GM18511 (cell line): ENCODE results near the gene PIK3C2G.
"Not testable (repeated sequence)": the region's sequence is repeated elsewhere in the genome, so short reads cannot be mapped to it uniquely, and the experiment has no call there.

Source experiments
- ATAC-seq: cut with Tn5 transposase; IDR thresholded peaks from one replicate; pipeline ENCODE4 v1.9.1; 2021; ENCODE audit warnings: mild to moderate bottlenecking, moderate library complexity; ENCODE audit not compliant: unreplicated experiment

Gene PIK3C2G

GRCh38 chr12:18467620-18468245 is 206.4 kb downstream of the PIK3C2G start:
- ATAC-seq = no peak

GRCh38 chr12:18468246-18469075 is 207.1 kb downstream of the PIK3C2G start:
- ATAC-seq = no peak

DNA sequence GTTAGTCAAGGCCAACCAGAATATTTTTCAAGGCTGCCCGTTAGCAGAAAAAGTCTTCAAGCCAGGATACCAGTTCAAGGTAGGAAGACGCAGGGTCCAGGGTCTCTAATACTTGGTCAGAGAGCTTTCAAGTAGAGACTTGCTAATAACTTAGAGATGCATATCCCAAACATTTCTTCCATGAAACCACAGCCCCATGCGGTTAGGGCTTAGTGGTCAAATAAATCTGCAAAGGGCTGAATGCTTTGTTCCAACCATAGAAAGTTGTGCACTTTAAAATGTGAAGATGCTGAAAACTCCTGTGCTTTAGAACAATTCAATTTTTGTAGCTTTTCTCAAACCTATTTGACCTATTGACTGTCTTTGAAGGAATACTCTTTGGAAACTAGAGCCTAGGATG is 208.9 kb downstream of the PIK3C2G start:
- ATAC-seq = no peak

- ATAC-seq = no peak
Measured at GRCh38 chr12:18472304-18472703, 211.0 kb downstream of the PIK3C2G start.

DNA sequence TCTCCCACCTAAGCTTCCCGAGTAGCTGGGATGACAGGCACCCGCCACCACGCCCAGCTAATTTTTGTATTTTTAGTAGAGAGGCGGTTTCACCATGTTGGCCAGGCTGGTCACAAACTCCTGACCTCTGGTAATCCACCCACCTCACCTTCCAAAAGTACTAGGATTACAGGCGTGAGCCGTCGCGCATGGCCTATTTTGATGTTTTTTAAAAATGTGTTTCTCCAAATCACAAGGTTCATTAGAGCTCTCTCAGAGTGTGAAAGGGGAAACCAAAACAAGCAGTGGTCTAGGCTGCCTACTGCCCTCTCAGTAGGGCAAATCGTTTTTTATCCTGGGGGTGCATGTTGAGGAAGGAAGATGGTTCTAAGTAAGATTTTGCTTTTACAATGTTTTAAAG is 211.5 kb downstream of the PIK3C2G start:
- no peak for ATAC-seq

- ATAC-seq = no peak
Measured at GRCh38 chr12:18476861-18477260, 215.5 kb downstream of the PIK3C2G start.

DNA sequence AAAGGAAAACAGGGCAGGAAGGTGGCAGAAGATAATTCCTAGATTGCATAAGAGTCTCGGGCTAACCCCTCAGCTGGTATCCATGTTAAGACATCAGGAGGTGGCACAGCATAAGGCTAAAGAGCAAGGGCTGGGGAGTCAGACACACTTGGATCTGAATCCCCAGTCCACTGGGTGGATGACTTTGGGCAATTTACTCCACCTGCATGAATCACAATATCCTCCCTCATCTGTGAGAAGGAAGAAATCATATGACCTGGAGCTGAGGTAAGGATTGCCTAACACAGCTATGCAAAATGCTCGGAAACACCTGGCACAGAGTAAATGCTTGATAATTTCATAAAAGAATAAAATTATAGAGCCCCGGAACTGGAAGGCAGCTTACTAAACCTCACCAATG is 217.9 kb downstream of the PIK3C2G start:
- ATAC-seq = no peak

GRCh38 chr12:18482601-18483120 is 221.3 kb downstream of the PIK3C2G start:
- ATAC-seq = no peak

- no peak for ATAC-seq
Measured at GRCh38 chr12:18483698-18484325, 222.5 kb downstream of the PIK3C2G start.

DNA sequence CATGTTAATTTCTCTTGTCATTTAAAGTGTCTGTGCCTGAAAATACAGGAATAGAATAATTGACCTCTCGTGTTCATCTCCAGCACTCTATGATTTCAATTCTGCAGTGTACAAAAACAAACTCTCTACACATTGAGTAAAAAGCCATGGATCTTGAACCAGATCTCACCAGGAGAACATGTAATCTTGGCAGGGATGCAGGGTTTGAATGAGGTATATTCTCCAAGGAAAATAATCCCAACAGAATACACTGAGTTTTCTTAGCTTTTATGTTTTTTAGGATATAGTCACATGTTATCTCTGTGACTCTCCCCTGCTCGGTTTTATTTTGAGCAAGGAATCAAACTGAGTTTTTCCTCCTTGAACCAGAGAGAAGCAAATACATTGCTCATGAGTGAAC is 224.7 kb downstream of the PIK3C2G start:
- ATAC-seq = no peak

GRCh38 chr12:18487509-18487908 is 226.2 kb downstream of the PIK3C2G start:
- ATAC-seq = no peak

DNA sequence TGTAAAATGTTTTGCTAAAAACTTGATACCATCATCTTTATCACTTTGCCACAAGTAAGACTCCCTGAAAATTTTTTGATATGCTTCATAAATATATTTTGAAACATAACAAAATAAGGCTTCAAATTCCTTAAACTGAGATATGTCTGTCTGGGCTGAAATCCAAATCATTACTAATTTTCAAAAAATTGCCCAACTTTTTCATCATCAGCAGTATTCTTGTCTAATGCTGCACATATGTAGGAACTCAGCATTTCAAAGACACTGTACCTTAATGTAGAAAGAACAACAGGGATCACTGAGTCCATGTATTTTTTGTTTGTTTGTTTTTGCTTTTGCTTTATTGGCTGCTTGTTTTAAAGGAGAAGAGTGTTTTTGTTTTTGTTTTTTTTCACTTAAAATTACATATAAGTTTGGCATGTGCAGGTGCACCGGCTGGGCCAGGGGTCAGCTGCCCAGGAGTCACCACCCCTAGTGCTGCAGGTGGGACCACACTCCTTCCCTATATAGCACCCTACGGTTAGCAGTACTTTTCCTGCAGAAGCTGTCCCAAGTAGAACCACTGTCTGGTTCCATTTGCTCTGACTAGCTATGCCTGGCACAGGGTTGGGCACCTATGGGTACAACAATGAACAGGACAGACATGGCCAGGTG is 231.2 kb downstream of the PIK3C2G start:
- no peak for ATAC-seq

- ATAC-seq = no peak
Measured at GRCh38 chr12:18496156-18496555, 234.8 kb downstream of the PIK3C2G start.

DNA sequence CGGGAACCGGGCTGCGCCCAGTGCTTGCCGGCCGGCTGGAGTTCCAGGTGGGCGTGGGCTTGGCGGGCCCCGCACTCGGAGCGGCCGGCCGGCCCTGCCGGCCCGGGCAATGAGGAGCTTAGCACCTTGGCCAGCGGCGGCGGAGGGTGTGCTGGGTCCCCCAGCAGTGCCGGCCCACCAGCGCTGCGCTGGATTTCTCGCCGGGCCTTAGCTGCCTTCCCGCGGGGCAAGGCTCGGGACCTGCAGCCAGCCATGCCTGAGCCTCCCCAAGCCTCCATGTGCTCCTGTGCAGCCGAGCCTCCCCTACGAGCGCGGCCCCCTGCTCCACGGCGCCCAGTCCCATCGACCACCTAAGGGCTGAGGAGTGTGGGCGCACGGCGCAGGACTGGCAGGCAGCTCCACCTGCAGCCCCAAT is 238.8 kb downstream of the PIK3C2G start:
- not testable (repeated sequence) for ATAC-seq

DNA sequence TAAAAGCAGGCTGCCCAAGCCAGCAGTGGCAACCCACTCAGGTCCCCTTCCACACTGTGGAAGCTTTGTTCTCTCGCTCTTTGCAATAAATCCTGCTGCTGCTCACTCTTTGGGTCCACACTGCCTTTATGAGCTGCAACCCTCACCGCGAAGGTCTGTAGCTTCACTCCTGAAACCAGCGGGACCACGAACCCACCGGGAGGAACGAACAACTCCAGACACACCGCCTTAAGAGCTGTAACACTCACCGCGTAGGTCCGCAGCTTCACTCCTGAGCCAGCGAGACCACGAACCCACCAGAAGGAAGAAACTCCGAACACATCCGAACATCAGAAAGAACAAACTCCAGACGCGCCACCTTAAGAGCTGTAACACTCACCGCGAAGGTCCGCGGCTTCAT is 239.4 kb downstream of the PIK3C2G start:
- not testable (repeated sequence) for ATAC-seq

- no peak for ATAC-seq
Measured at GRCh38 chr12:18502422-18502968, 241.2 kb downstream of the PIK3C2G start.

DNA sequence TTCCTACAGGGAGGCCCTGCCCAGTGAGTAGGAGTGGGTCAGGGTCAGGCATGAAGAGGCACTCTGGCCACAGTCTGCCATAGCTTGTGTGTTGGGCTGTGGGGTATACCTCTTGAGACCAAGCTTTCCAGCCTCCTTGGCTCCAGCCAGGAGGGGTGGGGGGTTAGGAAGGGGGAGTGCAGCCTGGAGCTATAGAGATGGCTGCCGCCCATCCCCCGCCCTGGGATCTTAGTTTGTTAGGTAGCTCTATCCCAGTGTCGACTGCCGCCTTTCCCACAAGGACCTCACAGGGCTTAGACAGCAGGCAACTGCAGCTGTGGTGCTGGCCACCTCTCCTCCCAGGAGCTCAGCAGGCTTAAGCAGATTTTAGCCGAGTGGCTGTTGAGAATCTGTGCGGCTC is 260.1 kb downstream of the PIK3C2G start:
- ATAC-seq = no peak

DNA sequence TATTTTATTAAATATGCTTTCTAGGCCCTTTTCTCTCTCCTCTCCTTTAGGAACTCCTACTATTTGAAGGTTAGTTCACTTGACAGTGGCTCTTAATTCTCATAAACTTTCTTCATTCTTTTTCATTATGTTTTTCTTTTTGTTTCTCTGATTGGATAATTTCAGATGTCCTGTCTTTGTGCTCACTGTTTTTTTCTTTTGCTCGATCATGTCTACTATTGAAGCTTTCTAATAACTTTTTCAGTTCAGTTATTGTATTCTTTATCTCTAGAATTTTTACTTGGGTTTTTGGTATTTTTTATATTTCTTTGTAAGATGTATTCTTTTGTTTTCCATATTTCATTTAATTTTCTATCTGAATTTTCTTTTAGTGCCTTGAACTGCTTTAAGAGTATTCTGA is 261.5 kb downstream of the PIK3C2G start:
- ATAC-seq = no peak

DNA sequence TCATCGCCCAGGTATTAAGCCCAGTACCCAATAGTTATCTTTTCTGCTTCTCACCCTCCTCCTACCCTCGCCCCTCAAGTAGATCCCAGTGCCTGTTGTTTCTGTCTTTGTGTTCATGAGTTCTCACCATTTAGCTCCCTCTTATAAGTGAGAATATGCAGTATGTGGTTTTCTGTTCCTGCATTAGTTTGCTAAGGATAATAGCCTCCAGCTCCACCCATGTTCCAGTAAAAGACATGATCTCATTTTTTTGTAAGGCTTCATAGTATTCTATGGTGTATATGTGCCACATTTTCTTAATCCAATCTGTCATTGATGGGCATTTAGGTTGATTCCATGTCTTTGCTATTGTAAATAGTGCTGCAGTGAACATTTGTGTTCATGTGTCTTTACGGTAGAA is 281.2 kb downstream of the PIK3C2G start:
- ATAC-seq = not testable (repeated sequence)

- ATAC-seq = no peak
Measured at GRCh38 chr12:18546399-18546798, 285.1 kb downstream of the PIK3C2G start.

GRCh38 chr12:18549598-18549997 is 288.3 kb downstream of the PIK3C2G start:
- ATAC-seq = no peak
